Measurements from ENCODE around the gene ALPI. TPM values are rescaled to one million over a fixed set of nuclear protein-coding genes. Genes with fewer than 3 reads are reported as not detected.

The ALPI gene
- total and polyA plus RNA-seq, 2 donors (not counting 3 experiments of a cell fraction or from before 2014, with no cell fraction given) = not detected

DNA sequence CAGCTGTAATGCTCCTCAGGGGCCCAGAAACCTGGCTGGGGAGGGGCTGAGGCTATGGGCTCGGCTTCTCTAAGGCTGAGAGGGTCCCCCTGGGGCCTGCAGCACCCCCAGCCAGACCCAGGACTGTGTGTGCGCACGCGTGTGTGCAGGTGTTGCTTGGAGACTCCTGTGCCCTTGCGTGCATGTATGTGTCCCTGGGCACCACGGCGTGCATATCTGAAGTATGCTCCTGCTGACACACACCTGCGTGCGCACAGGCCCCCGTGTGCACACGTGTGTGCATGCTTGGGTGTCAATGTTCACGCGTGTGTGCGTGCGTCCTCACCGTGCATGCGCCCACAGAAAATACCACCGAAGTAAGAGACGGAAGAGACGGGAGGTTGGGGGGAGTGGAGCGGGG lies 46.6 kb downstream of the ALPI start:
- no peaks in the 10 kb centered on the region for H3K4me1 ChIP-seq (ENCODE audit: control insufficient read depth, extremely low read depth, insufficient read depth, low read length)
- BruUV-seq (replicated peaks) = no TSS peak
- no peak overlapping the region for H3K27ac ChIP-seq (ENCODE audit: insufficient read depth, low read depth, low read length)
- no peaks in the 10 kb centered on the region for H3K79me2 ChIP-seq (ENCODE audit: control insufficient read depth, insufficient read depth, low read length)
- H4K20me1 ChIP-seq (replicated peaks; ENCODE audit: control insufficient read depth, extremely low read depth, insufficient read depth, low read length) = no peaks in the 10 kb centered on the region
- POLR2A ChIA-PET = no interaction called here
- no peaks in the 10 kb centered on the region for H3K9me1 ChIP-seq (replicated peaks; ENCODE audit: control insufficient read depth, extremely low read depth, insufficient read depth, low read length)
- DNase-seq (ENCODE audit: low read depth, low spot score) (no peak), FAIRE-seq (no peak)
- CTCF ChIA-PET = interaction anchor here (1.1 kb wide), 1 partner anchor 602 kb away, joined by 4 read pairs; no protein-coding TSS in a partner anchor
- H3K4me3 ChIP-seq (replicated peaks in 1 of 3; ENCODE audit: insufficient read depth in 1 of 3, low read depth in 1 of 3, low read length in 3 of 3) = no peak overlapping the region
- no peaks in the 10 kb centered on the region for H3K36me3 ChIP-seq (ENCODE audit: control insufficient read depth in 2 of 2, extremely low read depth in 1 of 2, insufficient read depth in 2 of 2, low read length in 2 of 2)
- dilution Hi-C loops (cut with MboI; ENCODE audit: extremely low pct_ligation_motif_present, low sequenced_read_pairs) = no loop called here
- no peaks in the 10 kb centered on the region for H3K9me3 ChIP-seq (replicated peaks; ENCODE audit: control insufficient read depth, insufficient read depth, low read length)
- intact Hi-C loops (cut with micrococcal nuclease) = no loop called here
- H2AFZ ChIP-seq (ENCODE audit: low read depth, low read length) = no peak overlapping the region
- TF ChIP-seq, protein P1, sequence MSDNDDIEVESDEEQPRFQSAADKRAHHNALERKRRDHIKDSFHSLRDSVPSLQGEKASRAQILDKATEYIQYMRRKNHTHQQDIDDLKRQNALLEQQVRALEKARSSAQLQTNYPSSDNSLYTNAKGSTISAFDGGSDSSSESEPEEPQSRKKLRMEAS (IDR thresholded peaks at IDR 0.05; ENCODE audit: insufficient read depth, insufficient read length) = no peak
- TF ChIP-seq GATA2 (IDR thresholded peaks at IDR 0.05; ENCODE audit: insufficient read depth, insufficient read length, low read depth, low read length) = no peak
- no peak for TF ChIP-seq POLR2AphosphoS5 (IDR thresholded peaks at IDR 0.05; ENCODE audit: insufficient read depth, low read depth, low read length)
- TF ChIP-seq, protein P2, sequence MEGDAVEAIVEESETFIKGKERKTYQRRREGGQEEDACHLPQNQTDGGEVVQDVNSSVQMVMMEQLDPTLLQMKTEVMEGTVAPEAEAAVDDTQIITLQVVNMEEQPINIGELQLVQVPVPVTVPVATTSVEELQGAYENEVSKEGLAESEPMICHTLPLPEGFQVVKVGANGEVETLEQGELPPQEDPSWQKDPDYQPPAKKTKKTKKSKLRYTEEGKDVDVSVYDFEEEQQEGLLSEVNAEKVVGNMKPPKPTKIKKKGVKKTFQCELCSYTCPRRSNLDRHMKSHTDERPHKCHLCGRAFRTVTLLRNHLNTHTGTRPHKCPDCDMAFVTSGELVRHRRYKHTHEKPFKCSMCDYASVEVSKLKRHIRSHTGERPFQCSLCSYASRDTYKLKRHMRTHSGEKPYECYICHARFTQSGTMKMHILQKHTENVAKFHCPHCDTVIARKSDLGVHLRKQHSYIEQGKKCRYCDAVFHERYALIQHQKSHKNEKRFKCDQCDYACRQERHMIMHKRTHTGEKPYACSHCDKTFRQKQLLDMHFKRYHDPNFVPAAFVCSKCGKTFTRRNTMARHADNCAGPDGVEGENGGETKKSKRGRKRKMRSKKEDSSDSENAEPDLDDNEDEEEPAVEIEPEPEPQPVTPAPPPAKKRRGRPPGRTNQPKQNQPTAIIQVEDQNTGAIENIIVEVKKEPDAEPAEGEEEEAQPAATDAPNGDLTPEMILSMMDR (IDR thresholded peaks at IDR 0.05; ENCODE audit: extremely low read depth in 1 of 2, insufficient read depth in 1 of 2, low read depth in 1 of 2, low read length in 2 of 2) = no peak
- no peak for TF ChIP-seq POLR2A (IDR thresholded peaks at IDR 0.05; ENCODE audit: low read depth, low read length)
- no peak for TF ChIP-seq JUN (IDR thresholded peaks at IDR 0.05; ENCODE audit: borderline replicate concordance, insufficient read depth, insufficient read length, low read depth)
- TF ChIP-seq EZH2 (IDR thresholded peaks at IDR 0.05; ENCODE audit: borderline replicate concordance, low read depth, low read length, severe bottlenecking) = no peak
- TF ChIP-seq MYC (IDR thresholded peaks at IDR 0.05; ENCODE audit: low read depth, low read length) = no peak
- no peak for TF ChIP-seq FOS (IDR thresholded peaks at IDR 0.05; ENCODE audit: borderline replicate concordance, insufficient read depth, low read length)
- H3K27me3 ChIP-seq (ENCODE audit: control insufficient read depth in 2 of 2, insufficient read depth in 2 of 2, low read length in 2 of 2) = peaks cover 35% of the 10 kb centered on the region in 2 experiments
- H3K4me2 ChIP-seq (ENCODE audit: insufficient read depth, low read length) = no peak overlapping the region
- no peak overlapping the region for H3K9ac ChIP-seq (replicated peaks; ENCODE audit: extremely low read depth, insufficient read depth, low read length)

Measured in endothelial cell of umbilical vein (primary cell).